ENCODE measurements around the gene SEPTIN3.
A peak's percentile ranks its signal among the peaks of the same experiment; 100 is the strongest.

The SEPTIN3 gene

DNA sequence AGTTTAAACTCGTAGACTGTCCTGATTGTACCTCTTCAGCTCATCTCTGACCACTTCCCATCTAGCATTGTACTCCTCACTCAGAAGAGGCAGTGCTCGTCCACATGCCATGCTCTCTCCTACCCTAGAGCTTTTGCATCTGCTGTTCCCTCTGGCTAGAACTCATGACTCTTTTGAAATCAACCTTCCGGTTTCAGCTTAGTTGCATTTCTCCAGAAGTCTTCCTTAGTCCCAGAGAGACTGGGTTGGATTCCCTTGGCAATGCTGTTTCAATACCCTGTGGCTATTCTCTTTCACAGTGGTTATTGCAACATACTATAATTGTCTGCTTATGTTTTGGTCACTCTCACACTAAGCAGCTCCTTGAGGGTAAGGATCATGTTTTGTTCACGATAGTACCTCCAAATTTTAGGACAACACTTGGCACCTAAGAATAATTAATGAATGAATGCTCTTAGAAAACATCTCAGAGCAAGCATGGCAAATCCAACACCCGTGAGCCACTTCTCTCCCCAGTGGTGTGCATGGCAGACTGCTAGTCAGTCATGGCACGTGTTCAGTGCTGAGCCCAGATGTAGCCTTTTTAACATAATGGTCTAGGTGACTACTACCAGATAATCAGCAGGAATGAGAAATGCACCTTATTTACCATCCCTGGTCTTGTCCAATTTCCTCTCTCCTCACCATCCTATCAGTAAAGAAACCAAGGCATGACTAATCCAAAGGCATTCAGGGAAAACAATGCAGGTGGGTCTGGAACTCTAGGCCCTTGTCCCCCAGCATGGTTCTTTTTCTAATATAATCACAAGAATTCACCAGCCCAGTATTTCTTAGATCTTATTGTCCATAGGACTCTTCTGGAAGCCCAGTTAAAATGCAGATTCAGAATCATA is 14.5 kb downstream of the SEPTIN3 start:
- TF ChIP-seq GABPA (IDR thresholded peaks at IDR 0.05; ENCODE audit: low read depth) (no peak), POLR2AphosphoS5 (IDR thresholded peaks at IDR 0.05; ENCODE audit: low read depth) (no peak), SPI1 (IDR thresholded peaks at IDR 0.05; ENCODE audit: borderline replicate concordance, low read depth) (peak; percentile 62; the same call in 1 of the 2 replicates)
- TF ChIP-seq, protein P1, sequence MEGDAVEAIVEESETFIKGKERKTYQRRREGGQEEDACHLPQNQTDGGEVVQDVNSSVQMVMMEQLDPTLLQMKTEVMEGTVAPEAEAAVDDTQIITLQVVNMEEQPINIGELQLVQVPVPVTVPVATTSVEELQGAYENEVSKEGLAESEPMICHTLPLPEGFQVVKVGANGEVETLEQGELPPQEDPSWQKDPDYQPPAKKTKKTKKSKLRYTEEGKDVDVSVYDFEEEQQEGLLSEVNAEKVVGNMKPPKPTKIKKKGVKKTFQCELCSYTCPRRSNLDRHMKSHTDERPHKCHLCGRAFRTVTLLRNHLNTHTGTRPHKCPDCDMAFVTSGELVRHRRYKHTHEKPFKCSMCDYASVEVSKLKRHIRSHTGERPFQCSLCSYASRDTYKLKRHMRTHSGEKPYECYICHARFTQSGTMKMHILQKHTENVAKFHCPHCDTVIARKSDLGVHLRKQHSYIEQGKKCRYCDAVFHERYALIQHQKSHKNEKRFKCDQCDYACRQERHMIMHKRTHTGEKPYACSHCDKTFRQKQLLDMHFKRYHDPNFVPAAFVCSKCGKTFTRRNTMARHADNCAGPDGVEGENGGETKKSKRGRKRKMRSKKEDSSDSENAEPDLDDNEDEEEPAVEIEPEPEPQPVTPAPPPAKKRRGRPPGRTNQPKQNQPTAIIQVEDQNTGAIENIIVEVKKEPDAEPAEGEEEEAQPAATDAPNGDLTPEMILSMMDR (IDR thresholded peaks at IDR 0.05; ENCODE audit: insufficient read depth, low read length) = no peak
- TF ChIP-seq, protein P2, sequence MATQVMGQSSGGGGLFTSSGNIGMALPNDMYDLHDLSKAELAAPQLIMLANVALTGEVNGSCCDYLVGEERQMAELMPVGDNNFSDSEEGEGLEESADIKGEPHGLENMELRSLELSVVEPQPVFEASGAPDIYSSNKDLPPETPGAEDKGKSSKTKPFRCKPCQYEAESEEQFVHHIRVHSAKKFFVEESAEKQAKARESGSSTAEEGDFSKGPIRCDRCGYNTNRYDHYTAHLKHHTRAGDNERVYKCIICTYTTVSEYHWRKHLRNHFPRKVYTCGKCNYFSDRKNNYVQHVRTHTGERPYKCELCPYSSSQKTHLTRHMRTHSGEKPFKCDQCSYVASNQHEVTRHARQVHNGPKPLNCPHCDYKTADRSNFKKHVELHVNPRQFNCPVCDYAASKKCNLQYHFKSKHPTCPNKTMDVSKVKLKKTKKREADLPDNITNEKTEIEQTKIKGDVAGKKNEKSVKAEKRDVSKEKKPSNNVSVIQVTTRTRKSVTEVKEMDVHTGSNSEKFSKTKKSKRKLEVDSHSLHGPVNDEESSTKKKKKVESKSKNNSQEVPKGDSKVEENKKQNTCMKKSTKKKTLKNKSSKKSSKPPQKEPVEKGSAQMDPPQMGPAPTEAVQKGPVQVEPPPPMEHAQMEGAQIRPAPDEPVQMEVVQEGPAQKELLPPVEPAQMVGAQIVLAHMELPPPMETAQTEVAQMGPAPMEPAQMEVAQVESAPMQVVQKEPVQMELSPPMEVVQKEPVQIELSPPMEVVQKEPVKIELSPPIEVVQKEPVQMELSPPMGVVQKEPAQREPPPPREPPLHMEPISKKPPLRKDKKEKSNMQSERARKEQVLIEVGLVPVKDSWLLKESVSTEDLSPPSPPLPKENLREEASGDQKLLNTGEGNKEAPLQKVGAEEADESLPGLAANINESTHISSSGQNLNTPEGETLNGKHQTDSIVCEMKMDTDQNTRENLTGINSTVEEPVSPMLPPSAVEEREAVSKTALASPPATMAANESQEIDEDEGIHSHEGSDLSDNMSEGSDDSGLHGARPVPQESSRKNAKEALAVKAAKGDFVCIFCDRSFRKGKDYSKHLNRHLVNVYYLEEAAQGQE (IDR thresholded peaks at IDR 0.05; ENCODE audit: insufficient replicate concordance, low read depth) = no peak
- Histone ChIP-seq H3K27me3 (ENCODE audit: insufficient read depth, poor library complexity, severe bottlenecking) (no peaks in the 10 kb centered on the region), H3K27ac (replicated peaks) (0 out of 2 replicates have a peak overlapping the region, but pooled peaks have one; percentile 3), H3K4me3 (replicated peaks; ENCODE audit: insufficient read depth, low read length) (no peak overlapping the region)
- DNase-seq (ENCODE audit: low read depth in 1 of 2, low spot score in 1 of 2) = peak; percentile 76 to 79

DNA sequence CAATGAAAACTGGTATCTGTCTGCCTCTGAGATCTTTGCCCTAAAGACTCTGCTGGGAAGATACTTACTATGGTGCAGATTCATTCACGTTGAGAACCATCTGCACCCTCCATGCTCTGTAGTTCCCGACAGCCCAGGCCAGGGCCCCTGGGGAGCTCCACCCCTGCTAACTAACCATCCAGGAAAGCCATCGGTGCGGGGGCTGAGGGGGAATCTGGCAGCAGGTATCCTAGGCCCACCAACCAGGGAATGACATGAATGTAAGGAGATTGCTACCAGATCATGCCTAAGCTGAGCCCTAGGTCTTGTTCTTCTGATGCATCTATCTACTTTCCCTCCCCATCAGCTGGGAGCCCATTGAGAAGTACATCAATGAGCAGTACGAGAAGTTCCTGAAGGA is 18.0 kb downstream of the SEPTIN3 start:
- Histone ChIP-seq H3K4me3 (replicated peaks; ENCODE audit: insufficient read depth, low read length) (no peak overlapping the region), H3K27me3 (ENCODE audit: insufficient read depth, poor library complexity, severe bottlenecking) (no peaks in the 10 kb centered on the region), H3K27ac (replicated peaks) (no peak overlapping the region)
- no peak for TF ChIP-seq POLR2AphosphoS5 (IDR thresholded peaks at IDR 0.05; ENCODE audit: low read depth)
- TF ChIP-seq, protein P1 (IDR thresholded peaks at IDR 0.05; ENCODE audit: insufficient read depth, low read length) = no peak
- no peak for TF ChIP-seq SPI1 (IDR thresholded peaks at IDR 0.05; ENCODE audit: borderline replicate concordance, low read depth)
- TF ChIP-seq, protein P2 (IDR thresholded peaks at IDR 0.05; ENCODE audit: insufficient replicate concordance, low read depth) = no peak
- no peak for TF ChIP-seq GABPA (IDR thresholded peaks at IDR 0.05; ENCODE audit: low read depth)
- no peak for DNase-seq (ENCODE audit: low read depth in 1 of 2, low spot score in 1 of 2)

GRCh38 chr22:41989246-41989645 is 20.0 kb downstream of the SEPTIN3 start:
- no peak for TF ChIP-seq POLR2AphosphoS5 (IDR thresholded peaks at IDR 0.05; ENCODE audit: low read depth)
- H3K4me3 ChIP-seq (replicated peaks; ENCODE audit: insufficient read depth, low read length) = no peak overlapping the region
- H3K27ac ChIP-seq (replicated peaks) = no peak overlapping the region
- DNase-seq (ENCODE audit: low read depth in 1 of 2, low spot score in 1 of 2) = no peak
- no peaks in the 10 kb centered on the region for H3K27me3 ChIP-seq (ENCODE audit: insufficient read depth, poor library complexity, severe bottlenecking)

DNA sequence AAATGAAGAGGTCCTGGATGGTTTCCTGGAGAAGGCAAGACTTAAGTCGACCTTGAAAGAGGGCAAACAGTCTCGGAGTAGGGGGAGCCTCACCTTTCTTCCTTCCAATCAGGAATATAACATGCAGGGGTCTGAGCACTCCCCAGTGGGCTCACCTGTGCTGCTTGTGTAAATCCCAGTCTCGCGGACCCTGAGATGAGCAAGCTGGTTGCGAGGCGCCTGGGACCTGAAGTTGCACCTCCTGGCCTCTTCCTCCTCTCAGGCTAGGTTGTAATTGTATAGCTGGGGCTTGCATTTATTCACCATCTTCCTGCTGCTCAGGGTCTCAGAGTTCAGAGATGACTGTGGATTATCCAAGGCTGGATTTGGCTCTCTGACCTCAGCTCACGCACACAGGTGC is 21.9 kb downstream of the SEPTIN3 start:
- no peak for DNase-seq (ENCODE audit: low read depth in 1 of 2, low spot score in 1 of 2)
- H3K4me3 ChIP-seq (replicated peaks; ENCODE audit: insufficient read depth, low read length) = no peak overlapping the region
- TF ChIP-seq, protein P1 (IDR thresholded peaks at IDR 0.05; ENCODE audit: insufficient read depth, low read length) = no peak
- no peak for TF ChIP-seq SPI1 (IDR thresholded peaks at IDR 0.05; ENCODE audit: borderline replicate concordance, low read depth)
- no peak for TF ChIP-seq GABPA (IDR thresholded peaks at IDR 0.05; ENCODE audit: low read depth)
- TF ChIP-seq, protein P2 (IDR thresholded peaks at IDR 0.05; ENCODE audit: insufficient replicate concordance, low read depth) = no peak
- no peak for TF ChIP-seq POLR2AphosphoS5 (IDR thresholded peaks at IDR 0.05; ENCODE audit: low read depth)
- no peaks in the 10 kb centered on the region for H3K27me3 ChIP-seq (ENCODE audit: insufficient read depth, poor library complexity, severe bottlenecking)
- H3K27ac ChIP-seq (replicated peaks) = no peak overlapping the region

All from HL-60 (cell line).